Measurements from ENCODE around the gene MSMP. TPM values are rescaled to one million over a fixed set of nuclear protein-coding genes. Genes with fewer than 3 reads are reported as not detected.

Gene MSMP
- total and polyA plus RNA-seq, 7 donors = 0.57 TPM; not detected in 6

DNA sequence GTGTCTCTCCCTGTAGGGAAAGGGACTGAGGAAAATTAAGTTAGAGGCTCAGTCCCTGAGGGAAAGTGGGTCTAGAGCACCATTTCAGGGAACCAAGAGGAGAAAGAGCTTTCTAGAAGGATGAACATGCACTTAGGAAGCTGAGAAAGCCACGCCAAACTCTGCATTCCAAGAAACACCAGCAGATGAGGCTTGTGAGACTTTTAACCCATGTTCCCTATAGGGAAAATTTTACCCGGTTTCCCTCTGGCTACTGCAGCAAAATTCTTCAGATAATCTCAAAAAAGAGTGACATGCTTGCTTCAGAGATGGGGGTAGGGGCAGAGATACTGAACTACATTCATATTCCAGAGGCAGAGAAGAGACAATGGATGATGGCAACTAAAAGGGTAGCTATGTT lies 30.6 kb downstream of the MSMP start:
- Histone ChIP-seq H3K9me3 (no peaks in the 10 kb centered on the region), H3K36me3 (peaks cover 65 to 73% (median 72%) of the 10 kb centered on the region in 4 donors), H3K27ac (peak overlapping the region; percentile 35 to 98 (median 45)), H3K27me3 (no peaks in the 10 kb centered on the region), H3K4me3 (no peak overlapping the region), H3K4me1 (peaks cover 0 to 34% (median 33%) of the 10 kb centered on the region in 4 donors)
- intact Hi-C loops (cut with DNase I) = no loop called here
- TF ChIP-seq EP300 (IDR thresholded peaks at IDR 0.05) (no peak), POLR2A (IDR thresholded peaks at IDR 0.05) (no peak), POLR2AphosphoS5 (IDR thresholded peaks at IDR 0.05) (no peak)
- TF ChIP-seq, protein P1, sequence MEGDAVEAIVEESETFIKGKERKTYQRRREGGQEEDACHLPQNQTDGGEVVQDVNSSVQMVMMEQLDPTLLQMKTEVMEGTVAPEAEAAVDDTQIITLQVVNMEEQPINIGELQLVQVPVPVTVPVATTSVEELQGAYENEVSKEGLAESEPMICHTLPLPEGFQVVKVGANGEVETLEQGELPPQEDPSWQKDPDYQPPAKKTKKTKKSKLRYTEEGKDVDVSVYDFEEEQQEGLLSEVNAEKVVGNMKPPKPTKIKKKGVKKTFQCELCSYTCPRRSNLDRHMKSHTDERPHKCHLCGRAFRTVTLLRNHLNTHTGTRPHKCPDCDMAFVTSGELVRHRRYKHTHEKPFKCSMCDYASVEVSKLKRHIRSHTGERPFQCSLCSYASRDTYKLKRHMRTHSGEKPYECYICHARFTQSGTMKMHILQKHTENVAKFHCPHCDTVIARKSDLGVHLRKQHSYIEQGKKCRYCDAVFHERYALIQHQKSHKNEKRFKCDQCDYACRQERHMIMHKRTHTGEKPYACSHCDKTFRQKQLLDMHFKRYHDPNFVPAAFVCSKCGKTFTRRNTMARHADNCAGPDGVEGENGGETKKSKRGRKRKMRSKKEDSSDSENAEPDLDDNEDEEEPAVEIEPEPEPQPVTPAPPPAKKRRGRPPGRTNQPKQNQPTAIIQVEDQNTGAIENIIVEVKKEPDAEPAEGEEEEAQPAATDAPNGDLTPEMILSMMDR (IDR thresholded peaks at IDR 0.05) = no peak
- no peak for DNase-seq
- 97 to 98% methylated on average over 2 of the region's 2 CpGs for WGBS, 2 donors

DNA sequence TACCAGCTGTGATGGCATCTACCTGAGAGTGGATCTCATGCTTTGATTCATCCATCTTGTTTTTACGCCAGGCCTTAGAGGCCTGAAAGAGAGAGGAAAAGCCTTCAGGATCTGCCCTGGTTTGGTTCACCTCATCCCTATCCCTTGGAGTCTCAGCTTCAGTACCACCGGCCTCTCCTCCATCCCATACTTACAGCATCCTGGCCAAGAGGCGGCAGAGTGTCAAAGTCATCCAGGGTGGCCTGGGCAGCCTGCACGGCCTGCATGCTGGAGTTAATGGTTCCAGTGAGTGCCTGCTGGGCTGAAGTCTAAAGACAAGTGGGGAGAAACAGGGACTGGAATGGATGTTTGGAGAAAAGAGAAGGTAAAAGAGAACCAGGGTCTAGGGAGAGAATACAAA lies 34.5 kb downstream of the MSMP start:
- Histone ChIP-seq H3K27me3 (no peaks in the 10 kb centered on the region), H3K4me3 (no peak overlapping the region), H3K9me3 (no peaks in the 10 kb centered on the region), H3K4me1 (peaks cover 0 to under 1% (median 0%) of the 10 kb centered on the region in 4 donors), H3K27ac (peak overlapping the region in 3 of 4 donors; percentile 1 to 41 (median 21)), H3K36me3 (peaks cover 94 to 100% (median 98%) of the 10 kb centered on the region in 4 donors)
- WGBS, 2 donors = 95 to 96% methylated on average over 4 of the region's 4 CpGs
- TF ChIP-seq POLR2AphosphoS5 (IDR thresholded peaks at IDR 0.05) (no peak), EP300 (IDR thresholded peaks at IDR 0.05) (no peak)
- peak; percentile 59 for DNase-seq
- intact Hi-C loops (cut with DNase I) = no loop called here

DNA sequence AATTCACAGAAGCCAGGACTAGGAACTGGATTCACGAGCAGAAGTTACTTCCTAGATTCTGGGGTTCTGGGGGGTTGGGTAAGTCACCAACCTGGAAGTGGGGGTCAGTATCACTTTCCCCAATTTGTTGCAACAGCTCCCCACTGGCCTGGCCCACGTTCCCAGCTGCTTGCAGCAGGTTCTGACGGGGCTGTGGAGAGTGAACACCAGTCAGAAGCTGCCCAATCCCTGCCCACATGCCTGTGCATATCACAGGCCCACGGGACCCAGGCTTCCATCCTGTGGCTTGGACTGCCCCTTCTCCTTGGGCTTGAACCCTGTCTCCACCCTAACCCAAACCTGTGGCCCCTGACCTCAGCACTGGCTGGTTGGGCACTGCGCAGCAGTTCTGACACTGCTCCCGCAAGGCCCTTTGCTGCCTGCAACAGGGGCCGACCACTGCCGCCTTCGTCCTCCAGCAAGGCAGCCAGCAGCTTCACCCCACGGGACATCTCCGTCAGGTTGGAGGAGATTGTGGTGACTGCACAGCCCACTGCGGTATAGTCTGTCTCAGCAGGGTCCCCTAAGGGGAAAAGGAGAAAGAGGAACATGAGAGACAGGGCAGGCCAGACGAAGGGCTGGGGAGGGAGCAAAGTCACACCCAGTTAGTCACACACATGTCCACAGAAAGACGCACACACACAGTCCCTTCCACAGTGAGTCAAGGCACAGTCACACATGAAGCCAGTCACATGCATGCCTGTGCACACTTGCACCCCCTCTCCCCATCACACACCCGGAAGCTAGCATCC lies 35.2 kb downstream of the MSMP start:
- Histone ChIP-seq H3K4me1 (peaks cover 0 to 6% (median 0%) of the 10 kb centered on the region in 4 donors), H3K27me3 (no peaks in the 10 kb centered on the region), H3K4me3 (no peak overlapping the region), H3K36me3 (peaks cover 94 to 100% (median 98%) of the 10 kb centered on the region in 4 donors), H3K27ac (peak overlapping the region in 3 of 4 donors; percentile 1 to 41 (median 5)), H3K9me3 (no peaks in the 10 kb centered on the region)
- WGBS, 2 donors = 79 to 91% methylated on average over 15 of the region's 15 CpGs
- intact Hi-C loops (cut with DNase I) = no loop called here
- TF ChIP-seq POLR2AphosphoS5 (IDR thresholded peaks at IDR 0.05) (no peak), EP300 (IDR thresholded peaks at IDR 0.05) (no peak), POLR2A (IDR thresholded peaks at IDR 0.05) (no peak)
- TF ChIP-seq, protein P1 (IDR thresholded peaks at IDR 0.05) = no peak
- peak; percentile 60 for DNase-seq

DNA sequence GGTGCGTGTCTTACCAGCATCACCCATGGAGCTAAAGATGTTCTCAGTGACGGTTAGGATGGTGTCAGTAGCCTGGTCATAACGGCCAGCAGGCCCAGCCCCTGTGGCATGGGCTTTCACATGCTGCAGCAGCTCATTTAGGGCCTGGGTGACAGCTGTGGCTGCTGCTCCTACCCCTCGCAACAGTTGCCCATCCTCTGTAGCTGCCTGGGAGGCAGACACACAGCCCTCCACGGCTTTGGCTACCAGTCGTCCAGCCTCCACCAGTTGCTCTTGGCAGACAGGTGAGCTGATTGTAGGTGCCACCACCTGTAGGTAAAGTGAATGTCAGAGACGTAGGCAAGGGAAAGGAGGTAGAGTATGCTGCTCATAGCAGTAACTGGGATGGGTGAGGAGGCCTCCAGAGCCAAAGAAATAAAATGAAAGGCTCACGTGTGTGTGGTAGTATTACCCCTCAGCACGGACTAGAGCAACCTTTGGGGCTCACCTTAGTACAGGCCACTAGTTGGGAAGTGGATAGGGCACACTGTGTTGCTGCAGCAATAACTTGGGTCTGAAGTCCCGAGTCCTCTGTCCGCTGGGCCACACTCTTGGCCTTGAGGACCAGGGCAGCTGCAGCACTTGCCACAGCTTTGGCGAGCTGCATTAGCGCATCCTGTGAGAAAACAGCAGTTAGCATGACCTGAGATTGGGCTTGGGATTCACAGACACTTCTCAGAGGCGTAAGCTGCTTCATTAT lies 36.8 kb downstream of the MSMP start:
- peak; percentile 44 for DNase-seq
- Histone ChIP-seq H3K4me3 (no peak overlapping the region), H3K27ac (peak overlapping the region in 3 of 4 donors; percentile 50 to 69 (median 57)), H3K4me1 (peaks cover 0 to 6% (median 0%) of the 10 kb centered on the region in 4 donors), H3K36me3 (peaks cover 90 to 100% (median 98%) of the 10 kb centered on the region in 4 donors), H3K27me3 (no peaks in the 10 kb centered on the region), H3K9me3 (no peaks in the 10 kb centered on the region)
- TF ChIP-seq POLR2A (IDR thresholded peaks at IDR 0.05) (no peak), EP300 (IDR thresholded peaks at IDR 0.05) (no peak), POLR2AphosphoS5 (IDR thresholded peaks at IDR 0.05) (no peak)
- TF ChIP-seq, protein P1 (IDR thresholded peaks at IDR 0.05) = no peak
- intact Hi-C loops (cut with DNase I) = no loop called here
- 93 to 95% methylated on average over 14 of the region's 14 CpGs for WGBS, 2 donors

DNA sequence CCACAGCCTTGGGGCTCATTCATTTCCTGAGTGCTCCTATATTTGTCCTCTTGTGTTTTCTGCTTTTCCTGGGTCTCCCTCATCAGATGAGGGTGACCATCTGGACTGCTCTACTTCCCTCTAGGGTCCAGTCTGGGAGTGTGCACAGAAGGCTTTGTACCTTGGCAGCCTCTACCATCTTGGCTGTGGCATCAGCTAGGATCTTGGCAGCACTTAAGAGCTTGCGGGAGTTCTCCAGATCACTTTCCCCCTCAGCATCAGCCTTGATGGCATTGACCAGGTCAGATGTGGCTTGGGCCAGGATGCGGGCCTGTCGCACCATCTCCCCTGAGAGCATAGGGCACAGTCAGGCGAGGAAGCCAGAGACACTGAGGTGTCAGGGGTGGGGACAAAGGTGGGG lies 37.8 kb downstream of the MSMP start:
- peak; percentile 74 for DNase-seq
- Histone ChIP-seq H3K9me3 (no peaks in the 10 kb centered on the region), H3K4me3 (no peak overlapping the region), H3K27me3 (no peaks in the 10 kb centered on the region), H3K4me1 (peaks cover 0 to 6% (median 0%) of the 10 kb centered on the region in 4 donors), H3K36me3 (peaks cover 90 to 100% (median 98%) of the 10 kb centered on the region in 4 donors), H3K27ac (peak overlapping the region; percentile 50 to 69 (median 59))
- TF ChIP-seq POLR2AphosphoS5 (IDR thresholded peaks at IDR 0.05) = peak in 2 of 4 donors; percentile 38 to 53
- no peak for TF ChIP-seq EP300 (IDR thresholded peaks at IDR 0.05)
- TF ChIP-seq, protein P1 (IDR thresholded peaks at IDR 0.05) = peak in 1 of 4 experiments; percentile 34
- TF ChIP-seq POLR2A (IDR thresholded peaks at IDR 0.05) = no peak
- 92 to 96% methylated on average over 4 of the region's 4 CpGs for WGBS, 2 donors
- intact Hi-C loops (cut with DNase I) = no loop called here
